GM19023 (cell line): ENCODE results near the gene MYO1H.

ENCODE experiments used
- ATAC-seq: cut with Tn5 transposase; IDR thresholded peaks from one replicate; pipeline ENCODE4 v1.9.1; 2021; ENCODE audit warnings: mild to moderate bottlenecking, moderate library complexity; ENCODE audit not compliant: unreplicated experiment

MYO1H gene

GRCh38 chr12:109489016-109489954 lies 141.6 kb downstream of the MYO1H start:
- no peak for ATAC-seq

DNA sequence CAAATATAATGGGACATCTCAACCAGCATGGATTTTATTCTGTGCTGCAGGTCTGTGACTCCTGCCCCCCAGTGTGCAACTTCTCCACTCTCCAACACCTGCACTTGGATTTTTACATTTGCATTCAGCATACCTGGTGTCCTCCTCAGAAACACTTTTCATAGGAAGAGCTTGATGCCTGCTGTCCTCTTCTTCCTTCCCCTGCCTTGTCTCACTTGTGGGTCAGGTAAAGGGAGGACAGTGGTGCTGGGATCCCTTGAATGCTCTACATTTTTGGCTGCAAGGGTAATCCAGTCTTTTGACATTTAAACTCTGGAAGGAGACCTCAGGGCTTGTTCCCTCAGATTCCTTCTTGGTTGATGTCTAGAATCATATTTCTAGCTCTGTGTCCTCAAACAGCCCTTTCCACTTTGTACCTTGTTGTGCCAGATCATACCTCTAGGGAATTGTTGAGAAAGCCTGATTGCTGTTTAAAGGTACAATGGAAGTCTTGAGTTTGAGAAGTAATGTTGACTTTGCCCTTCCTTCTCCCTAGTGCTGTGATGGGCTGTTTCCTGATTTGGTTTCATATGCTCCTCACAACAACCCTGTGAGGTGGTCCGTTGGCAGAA lies 142.4 kb downstream of the MYO1H start:
- no peak for ATAC-seq

DNA sequence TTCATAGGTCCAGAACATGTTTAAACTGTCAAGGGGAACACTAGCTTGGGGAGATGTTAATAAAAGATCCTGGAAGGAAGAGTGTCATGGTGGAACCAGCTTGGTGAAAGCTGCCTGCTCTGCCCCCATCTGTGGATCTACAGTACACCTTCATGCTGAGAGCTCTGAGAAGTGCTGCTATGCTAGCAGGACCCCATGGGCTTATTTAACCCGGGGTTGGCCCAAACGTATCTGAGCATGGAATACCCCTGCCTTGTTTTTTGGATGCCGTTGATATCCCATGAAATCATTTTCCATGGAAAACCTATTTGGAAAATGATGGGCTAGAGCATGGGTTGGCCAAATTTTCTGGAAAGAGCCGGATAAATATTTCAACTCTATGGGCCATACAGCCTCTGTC lies 144.0 kb downstream of the MYO1H start:
- no peak for ATAC-seq

DNA sequence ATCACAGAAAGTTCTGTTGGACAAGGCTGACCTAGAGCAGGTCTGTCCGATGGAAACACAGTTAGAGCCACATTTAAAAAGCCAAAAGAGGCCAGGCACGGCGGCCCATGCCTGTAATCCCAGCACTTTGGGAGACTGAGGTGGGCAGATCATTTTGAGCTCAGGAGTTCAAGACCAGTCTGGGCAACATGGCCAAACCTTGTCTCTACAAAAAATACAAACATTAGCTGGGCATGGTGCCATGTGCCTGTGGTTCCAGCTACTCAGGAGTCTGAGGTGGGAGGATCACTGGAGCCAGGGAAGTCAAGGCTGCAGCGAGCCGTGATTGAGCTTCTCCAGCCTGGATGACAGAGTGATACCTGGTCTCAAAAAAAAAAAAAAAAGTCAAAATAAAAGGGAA lies 144.7 kb downstream of the MYO1H start:
- ATAC-seq = no peak

GRCh38 chr12:109493090-109493489 lies 145.4 kb downstream of the MYO1H start:
- no peak for ATAC-seq

- no peak for ATAC-seq
These were observed 146.2 kb downstream of the MYO1H start for GRCh38 chr12:109493938-109494337.

DNA sequence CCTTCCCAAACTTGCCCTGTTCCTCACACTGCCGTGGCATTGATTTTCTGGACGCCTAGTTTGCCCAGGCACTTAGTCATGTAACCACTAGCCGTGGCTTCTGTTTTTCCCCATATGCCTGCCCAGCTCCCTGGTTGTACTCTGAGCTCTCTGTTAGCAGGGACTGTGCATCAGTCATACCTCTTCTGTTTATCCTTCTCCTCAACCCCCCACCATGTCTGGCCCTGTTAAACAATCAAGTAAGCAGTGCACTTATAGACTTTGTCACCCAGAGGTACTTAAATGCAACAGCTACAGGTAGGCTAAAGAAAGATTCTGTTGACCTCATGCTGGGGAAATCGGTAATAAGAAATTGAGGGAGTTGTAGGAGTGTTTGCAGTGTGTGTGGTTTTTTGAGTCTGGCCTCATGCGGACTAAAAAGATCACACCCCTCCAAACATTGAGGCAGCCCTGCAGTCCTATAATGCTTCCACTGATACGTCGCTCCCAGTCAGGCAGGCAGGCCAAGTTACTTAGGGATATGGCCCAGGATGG lies 146.7 kb downstream of the MYO1H start:
- ATAC-seq = no peak

- no peak for ATAC-seq
These were observed 147.3 kb downstream of the MYO1H start for GRCh38 chr12:109495012-109495411.

GRCh38 chr12:109496306-109496705 lies 148.6 kb downstream of the MYO1H start:
- ATAC-seq = no peak

DNA sequence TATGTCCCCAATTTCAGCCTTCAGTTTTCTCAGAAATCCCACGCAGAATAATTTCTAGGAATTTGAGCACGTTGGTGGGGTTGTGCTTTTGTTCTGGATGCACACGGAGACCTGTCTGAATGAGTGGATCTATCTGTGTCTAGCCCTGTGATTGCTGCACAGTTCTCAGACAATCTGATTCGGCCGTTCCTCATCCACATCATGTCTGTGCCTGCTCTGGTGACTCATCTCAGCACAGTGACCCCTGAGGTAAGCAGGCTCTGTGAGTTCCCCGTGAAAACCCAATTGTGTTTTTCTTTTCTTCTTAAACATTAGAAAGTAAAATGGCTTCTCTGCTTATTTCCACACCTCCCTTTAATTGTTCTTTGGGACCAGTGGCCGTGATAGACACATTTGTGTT lies 150.0 kb downstream of the MYO1H start:
- no peak for ATAC-seq
